ENCODE measurements around the gene GNG7. TPM values are rescaled to one million over a fixed set of nuclear protein-coding genes. Genes with fewer than 3 reads are reported as not detected.
A peak's percentile ranks its signal among the peaks of the same experiment; 100 is the strongest.
"Not testable (repeated sequence)": the region's sequence is repeated elsewhere in the genome, so short reads cannot be mapped to it uniquely, and the experiment has no call there.

The GNG7 gene
- total RNA-seq, 1 donor from 2014 or later, result 11.3 TPM

DNA sequence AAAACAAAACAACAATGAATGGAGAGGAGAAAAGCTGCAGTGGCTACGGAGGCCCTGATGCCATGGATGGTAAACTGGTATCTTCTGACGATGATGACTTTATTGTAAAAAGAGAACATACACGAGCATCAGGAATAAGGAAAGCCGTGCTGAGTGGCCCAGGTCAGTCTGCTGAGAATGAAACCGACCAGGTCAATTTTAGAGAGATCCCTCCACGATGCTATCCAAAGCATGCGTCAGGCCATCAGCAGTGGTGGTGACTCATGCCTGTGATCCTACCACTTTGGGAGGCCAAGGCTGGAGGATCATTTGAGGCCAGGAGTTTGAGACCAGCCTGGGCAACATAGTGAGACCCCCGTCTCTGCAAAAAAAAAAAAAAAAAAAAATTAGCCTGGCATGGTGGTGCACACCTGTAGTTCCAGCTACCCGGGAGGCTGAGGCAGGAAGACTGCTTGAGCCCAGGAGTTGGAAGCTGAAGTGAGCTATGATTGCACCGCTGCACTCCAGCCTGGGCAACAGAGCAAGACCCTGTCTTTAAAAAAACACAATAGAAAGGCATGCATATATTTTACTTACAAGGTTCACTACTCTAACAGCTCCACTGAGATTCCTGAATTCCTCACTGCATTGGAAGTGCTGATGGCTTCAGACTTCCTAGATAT, 164.3 kb downstream of the GNG7 start:
- DNase-seq (ENCODE audit: low spot score, unreplicated experiment), result no peak
- Mint-ChIP-seq H3K27ac (peak overlapping the region; percentile 41), H3K27me3 (no peaks in the 10 kb centered on the region), H3K36me3 (ENCODE audit: insufficient read depth) (no peaks in the 10 kb centered on the region), H3K4me1 (ENCODE audit: low read depth) (peaks cover 17% of the 10 kb centered on the region), H3K9me3 (ENCODE audit: low read depth) (no peaks in the 10 kb centered on the region), H3K4me3 (ENCODE audit: low read depth) (no peak overlapping the region)
- TF ChIP-seq, protein P1, sequence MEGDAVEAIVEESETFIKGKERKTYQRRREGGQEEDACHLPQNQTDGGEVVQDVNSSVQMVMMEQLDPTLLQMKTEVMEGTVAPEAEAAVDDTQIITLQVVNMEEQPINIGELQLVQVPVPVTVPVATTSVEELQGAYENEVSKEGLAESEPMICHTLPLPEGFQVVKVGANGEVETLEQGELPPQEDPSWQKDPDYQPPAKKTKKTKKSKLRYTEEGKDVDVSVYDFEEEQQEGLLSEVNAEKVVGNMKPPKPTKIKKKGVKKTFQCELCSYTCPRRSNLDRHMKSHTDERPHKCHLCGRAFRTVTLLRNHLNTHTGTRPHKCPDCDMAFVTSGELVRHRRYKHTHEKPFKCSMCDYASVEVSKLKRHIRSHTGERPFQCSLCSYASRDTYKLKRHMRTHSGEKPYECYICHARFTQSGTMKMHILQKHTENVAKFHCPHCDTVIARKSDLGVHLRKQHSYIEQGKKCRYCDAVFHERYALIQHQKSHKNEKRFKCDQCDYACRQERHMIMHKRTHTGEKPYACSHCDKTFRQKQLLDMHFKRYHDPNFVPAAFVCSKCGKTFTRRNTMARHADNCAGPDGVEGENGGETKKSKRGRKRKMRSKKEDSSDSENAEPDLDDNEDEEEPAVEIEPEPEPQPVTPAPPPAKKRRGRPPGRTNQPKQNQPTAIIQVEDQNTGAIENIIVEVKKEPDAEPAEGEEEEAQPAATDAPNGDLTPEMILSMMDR (IDR thresholded peaks at IDR 0.05; ENCODE audit: unreplicated experiment), result no peak

DNA sequence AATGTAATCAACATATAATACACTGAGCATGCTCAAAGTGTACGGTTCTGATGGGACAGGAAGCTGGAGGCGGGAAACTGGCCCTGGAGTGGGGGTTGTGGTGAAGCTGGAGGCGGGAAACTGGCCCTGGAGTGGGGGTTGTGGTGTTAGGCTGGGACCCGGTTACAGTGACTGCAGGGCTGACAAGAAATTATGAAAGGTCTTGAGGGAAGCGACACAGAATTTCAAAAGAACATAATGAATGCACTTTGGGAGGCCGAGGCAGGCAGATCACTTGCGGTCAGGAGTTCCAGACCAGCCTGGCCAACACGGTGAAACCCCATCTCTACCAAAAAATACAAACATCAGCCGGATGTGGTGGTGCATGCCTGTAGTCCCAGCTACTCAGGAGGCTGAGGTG, 164.9 kb downstream of the GNG7 start:
- H3K4me3 Mint-ChIP-seq (ENCODE audit: low read depth); DNase-seq (ENCODE audit: low spot score, unreplicated experiment); H3K27me3 Mint-ChIP-seq; H3K9me3 Mint-ChIP-seq (ENCODE audit: low read depth); H3K36me3 Mint-ChIP-seq (ENCODE audit: insufficient read depth): not testable (repeated sequence)
- Mint-ChIP-seq H3K27ac (peak overlapping the region; percentile 41), H3K4me1 (ENCODE audit: low read depth) (peaks cover 17% of the 10 kb centered on the region)

DNA sequence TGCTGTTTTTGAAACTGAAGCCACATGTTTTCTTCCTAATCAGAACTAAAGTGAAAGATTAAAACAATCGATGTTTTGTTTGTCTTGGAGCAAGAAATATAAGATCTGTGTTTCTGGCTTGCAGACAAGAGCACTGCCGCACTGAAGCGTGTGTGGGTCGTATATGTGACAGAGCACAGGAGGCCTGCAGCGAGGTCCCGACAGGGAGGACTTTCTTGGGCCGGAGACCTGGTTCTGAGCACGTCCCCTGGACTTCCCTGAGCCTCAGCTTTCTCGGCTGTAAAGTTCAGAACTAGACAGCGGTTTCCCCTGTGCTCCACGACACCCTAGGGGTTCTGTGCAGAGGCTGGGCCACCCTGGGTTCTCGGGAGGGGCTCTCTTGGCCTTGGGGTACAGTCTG, 166.0 kb downstream of the GNG7 start:
- peaks cover 2% of the 10 kb centered on the region for H3K36me3 Mint-ChIP-seq (ENCODE audit: insufficient read depth)
- TF ChIP-seq, protein P1 (IDR thresholded peaks at IDR 0.05; ENCODE audit: unreplicated experiment), result no peak
- H3K9me3 Mint-ChIP-seq (ENCODE audit: low read depth), result peaks cover 5% of the 10 kb centered on the region
- no peak overlapping the region for H3K4me3 Mint-ChIP-seq (ENCODE audit: low read depth)
- no peak for DNase-seq (ENCODE audit: low spot score, unreplicated experiment)
- peaks cover 14% of the 10 kb centered on the region for H3K4me1 Mint-ChIP-seq (ENCODE audit: low read depth)
- no peaks in the 10 kb centered on the region for H3K27me3 Mint-ChIP-seq
- H3K27ac Mint-ChIP-seq, result no peak overlapping the region

DNA sequence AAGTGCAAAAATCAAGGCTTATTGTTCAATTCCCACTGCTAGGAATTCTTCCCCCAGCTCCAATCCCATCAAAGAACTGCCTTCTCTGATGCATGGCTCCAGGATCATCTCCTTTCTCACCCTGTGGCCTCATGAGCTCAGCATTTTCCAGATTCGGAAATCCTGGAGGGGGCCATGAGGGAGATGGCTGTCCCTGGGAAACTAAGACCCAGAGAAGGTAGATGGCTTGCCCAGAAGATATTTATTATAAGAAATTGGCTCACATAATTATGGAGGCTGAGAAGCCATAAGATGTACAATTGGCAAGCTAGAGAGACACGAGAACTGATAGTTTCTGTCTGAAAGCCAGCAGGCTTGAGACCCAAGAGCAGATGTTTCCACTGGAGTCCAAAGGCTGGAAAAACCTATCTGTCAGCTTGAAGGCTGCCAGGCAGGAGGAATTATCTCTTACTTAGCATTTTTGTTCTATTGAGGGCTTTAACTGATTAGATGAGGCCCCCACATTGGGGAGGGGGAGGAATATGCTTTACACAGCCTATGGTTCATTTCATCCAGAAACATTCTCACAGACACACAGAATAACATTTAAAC, 168.0 kb downstream of the GNG7 start:
- peaks cover 5% of the 10 kb centered on the region for H3K9me3 Mint-ChIP-seq (ENCODE audit: low read depth)
- TF ChIP-seq, protein P1 (IDR thresholded peaks at IDR 0.05; ENCODE audit: unreplicated experiment), result no peak
- H3K4me1 Mint-ChIP-seq (ENCODE audit: low read depth), result peaks cover 11% of the 10 kb centered on the region
- H3K36me3 Mint-ChIP-seq (ENCODE audit: insufficient read depth), result peaks cover 2% of the 10 kb centered on the region
- H3K27me3 Mint-ChIP-seq, result no peaks in the 10 kb centered on the region
- DNase-seq (ENCODE audit: low spot score, unreplicated experiment), result no peak
- H3K4me3 Mint-ChIP-seq (ENCODE audit: low read depth), result no peak overlapping the region
- peak overlapping the region; percentile 85 for H3K27ac Mint-ChIP-seq

DNA sequence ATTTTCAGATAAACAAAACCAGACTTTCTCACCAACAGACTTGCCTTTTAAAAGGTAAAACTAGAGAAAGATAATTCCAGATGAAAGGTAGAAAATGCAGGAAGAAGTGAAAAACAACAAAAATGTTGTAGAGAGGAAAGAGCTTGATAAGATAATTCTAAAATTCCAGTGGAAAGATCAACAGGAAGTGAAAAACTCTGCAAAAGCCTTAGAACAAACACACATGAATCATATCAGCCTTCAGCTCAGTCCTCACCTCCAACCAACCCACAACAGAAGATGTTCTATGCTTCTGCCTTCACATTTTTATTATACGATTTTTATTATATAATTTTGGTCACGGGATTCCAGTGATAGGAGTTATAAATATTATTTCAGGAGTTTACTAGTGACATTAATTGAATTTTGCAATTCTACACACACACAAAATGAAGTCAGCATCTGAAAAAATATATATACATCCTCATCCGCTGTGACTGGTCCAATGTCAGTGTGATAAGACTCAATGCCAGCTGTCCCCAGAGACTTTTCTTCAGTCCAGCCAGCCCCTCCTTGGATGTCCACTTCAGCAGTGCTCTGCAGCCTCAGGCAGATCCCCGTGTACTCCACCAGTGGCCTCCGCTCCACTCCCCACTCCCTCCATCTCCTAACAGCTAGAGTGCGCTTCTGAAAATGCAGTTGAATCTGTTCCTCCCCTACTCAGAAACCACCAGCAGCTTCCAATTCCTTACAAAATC, 168.6 kb downstream of the GNG7 start:
- Mint-ChIP-seq H3K36me3 (ENCODE audit: insufficient read depth) (peaks cover 2% of the 10 kb centered on the region), H3K4me1 (ENCODE audit: low read depth) (peaks cover 11% of the 10 kb centered on the region), H3K27me3 (no peaks in the 10 kb centered on the region), H3K4me3 (ENCODE audit: low read depth) (no peak overlapping the region), H3K9me3 (ENCODE audit: low read depth) (peaks cover 5% of the 10 kb centered on the region), H3K27ac (peak overlapping the region; percentile 22)
- no peak for DNase-seq (ENCODE audit: low spot score, unreplicated experiment)
- TF ChIP-seq, protein P1 (IDR thresholded peaks at IDR 0.05; ENCODE audit: unreplicated experiment), result no peak
